Spleen (tissue), 7 donors: ENCODE measurements around the gene RBM3.

Experiments used
- POLR2A ChIP-seq, 3 donors: fragments of 450-650 bp; IDR thresholded peaks; one replicate each; pipeline ENCODE4 v1.5.1; 2017; ENCODE audit warnings: antibody characterized with exemption in 3 of 3, mild to moderate bottlenecking in 1 of 3
- POLR2AphosphoS5 ChIP-seq, 3 donors: sonication (generic); formaldehyde crosslinking; IDR thresholded peaks; one replicate each; pipeline ENCODE4 v1.5.1; 2017; ENCODE audit warnings: antibody characterized with exemption in 3 of 3
- TF ChIP-seq, protein P1 (sequence below), 11 experiments: fragments of 200-600 bp in 7 of 11; fragments of 450-650 bp in 4 of 11; sonication (generic) in 4 of 11; IDR thresholded peaks in 8 of 11; conservative IDR thresholded peaks in 3 of 11; 1 replicate in 7 of 11; 2 replicates in 4 of 11; pipeline versions ENCODE4 v1.4.0 to v1.8.0; 2016 to 2021; ENCODE audit warnings: antibody characterized with exemption in 11 of 11, inconsistent platforms in 4 of 11, mild to moderate bottlenecking in 1 of 11
- donor health status: DM: no; HTN: no; CAD: no; lungs with moderate emphysema.
- donor health status: DM: no; HTN: no; CAD: no.
- donor health status: DM: no; HTN: no; CAD: no.

DNA sequence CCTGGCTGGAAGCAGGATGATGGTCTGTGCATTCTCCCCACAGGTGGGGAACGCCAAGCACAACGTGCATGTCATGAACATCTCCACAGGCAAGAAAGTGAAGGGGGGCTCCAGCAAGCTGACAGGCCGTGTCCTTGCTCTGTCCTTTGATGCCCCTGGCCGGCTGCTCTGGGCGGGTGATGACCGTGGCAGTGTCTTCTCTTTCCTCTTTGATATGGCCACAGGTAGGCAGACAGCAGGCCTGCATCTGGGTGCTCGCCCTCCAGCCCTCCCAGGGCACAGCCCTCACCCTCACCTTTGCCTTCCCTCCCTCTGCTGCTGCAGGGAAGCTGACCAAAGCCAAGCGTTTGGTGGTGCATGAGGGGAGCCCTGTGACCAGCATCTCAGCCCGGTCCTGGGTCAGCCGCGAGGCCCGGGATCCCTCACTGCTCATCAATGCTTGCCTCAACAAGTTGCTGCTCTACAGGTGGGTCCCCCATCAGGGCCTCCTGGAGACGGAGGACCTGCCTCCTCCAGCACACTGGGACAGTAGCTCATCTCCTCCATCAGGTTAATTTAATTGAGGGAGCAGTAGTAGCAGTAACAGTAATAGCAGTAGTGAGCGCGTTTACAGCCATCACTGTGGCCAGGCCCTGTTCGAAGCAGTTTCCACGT is 27.6 kb downstream of the RBM3 start:
- TF ChIP-seq, protein P1, sequence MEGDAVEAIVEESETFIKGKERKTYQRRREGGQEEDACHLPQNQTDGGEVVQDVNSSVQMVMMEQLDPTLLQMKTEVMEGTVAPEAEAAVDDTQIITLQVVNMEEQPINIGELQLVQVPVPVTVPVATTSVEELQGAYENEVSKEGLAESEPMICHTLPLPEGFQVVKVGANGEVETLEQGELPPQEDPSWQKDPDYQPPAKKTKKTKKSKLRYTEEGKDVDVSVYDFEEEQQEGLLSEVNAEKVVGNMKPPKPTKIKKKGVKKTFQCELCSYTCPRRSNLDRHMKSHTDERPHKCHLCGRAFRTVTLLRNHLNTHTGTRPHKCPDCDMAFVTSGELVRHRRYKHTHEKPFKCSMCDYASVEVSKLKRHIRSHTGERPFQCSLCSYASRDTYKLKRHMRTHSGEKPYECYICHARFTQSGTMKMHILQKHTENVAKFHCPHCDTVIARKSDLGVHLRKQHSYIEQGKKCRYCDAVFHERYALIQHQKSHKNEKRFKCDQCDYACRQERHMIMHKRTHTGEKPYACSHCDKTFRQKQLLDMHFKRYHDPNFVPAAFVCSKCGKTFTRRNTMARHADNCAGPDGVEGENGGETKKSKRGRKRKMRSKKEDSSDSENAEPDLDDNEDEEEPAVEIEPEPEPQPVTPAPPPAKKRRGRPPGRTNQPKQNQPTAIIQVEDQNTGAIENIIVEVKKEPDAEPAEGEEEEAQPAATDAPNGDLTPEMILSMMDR (IDR thresholded peaks at IDR 0.05 in 8 of 11, conservative IDR thresholded peaks at IDR 0.05 in 3 of 11), result no peak
- TF ChIP-seq POLR2AphosphoS5 (IDR thresholded peaks at IDR 0.05) (no peak), POLR2A (IDR thresholded peaks at IDR 0.05) (no peak)
